Raji (cell line): ENCODE results near the gene ITM2A.

Experiments
- POLR2A ChIP-seq: IDR thresholded peaks from 2 replicates; pipeline ENCODE4 v1.6.1; 2011; ENCODE audit warnings: low read depth, low read length, control low read depth; ENCODE audit not compliant: insufficient read depth

ITM2A gene

DNA sequence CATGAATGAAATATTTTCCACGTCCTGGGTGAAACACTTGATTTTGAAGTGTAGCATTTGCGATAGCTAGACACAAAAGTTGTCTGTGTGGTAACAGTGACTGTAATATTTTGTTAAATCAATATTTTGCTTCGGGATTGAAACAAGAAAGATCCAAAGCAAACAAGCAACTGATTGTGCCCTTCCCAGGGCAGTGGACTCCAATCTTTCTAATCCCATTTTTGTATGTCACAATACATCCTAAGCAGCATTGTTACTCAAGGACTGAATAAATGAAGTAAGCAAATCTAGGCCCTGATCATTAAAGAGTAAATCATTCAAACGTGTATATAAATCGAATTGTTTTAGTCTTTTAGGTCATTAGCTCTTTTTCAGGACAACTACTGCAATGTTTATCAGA lies 2.8 kb downstream of the ITM2A start:
- no peak for TF ChIP-seq POLR2A

DNA sequence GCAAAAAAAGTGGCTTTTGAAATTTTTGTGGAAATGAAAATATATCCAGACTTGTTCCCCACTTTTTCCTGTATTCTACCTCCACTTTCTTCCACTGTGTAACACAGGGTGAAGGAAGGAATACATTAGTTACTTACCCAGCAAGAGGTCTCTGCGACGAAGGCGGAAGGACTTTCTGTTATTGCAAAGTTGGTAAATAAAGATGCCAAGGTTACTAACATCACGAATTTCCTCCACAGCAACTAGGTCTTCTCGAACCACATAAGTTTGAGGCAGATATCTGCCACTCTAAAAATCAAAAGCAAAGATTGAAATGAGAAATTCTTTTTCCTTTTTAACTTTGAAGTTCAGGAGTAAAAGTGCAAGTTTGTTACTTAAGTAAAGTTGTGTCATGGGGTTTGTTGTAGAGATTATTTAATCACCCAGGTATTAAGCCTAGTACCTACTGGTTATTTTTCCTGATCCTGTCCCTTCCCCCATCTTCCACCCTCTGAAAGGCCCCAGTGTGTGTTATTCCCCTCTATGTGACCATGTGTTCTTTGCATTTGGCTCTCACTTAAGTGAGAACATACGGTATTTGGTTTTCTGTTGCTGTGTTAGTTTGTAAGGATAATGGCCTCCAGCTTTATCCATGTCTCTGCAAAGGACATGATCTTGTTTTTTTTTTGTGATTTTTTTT lies 5.8 kb downstream of the ITM2A start:
- TF ChIP-seq POLR2A = no peak

DNA sequence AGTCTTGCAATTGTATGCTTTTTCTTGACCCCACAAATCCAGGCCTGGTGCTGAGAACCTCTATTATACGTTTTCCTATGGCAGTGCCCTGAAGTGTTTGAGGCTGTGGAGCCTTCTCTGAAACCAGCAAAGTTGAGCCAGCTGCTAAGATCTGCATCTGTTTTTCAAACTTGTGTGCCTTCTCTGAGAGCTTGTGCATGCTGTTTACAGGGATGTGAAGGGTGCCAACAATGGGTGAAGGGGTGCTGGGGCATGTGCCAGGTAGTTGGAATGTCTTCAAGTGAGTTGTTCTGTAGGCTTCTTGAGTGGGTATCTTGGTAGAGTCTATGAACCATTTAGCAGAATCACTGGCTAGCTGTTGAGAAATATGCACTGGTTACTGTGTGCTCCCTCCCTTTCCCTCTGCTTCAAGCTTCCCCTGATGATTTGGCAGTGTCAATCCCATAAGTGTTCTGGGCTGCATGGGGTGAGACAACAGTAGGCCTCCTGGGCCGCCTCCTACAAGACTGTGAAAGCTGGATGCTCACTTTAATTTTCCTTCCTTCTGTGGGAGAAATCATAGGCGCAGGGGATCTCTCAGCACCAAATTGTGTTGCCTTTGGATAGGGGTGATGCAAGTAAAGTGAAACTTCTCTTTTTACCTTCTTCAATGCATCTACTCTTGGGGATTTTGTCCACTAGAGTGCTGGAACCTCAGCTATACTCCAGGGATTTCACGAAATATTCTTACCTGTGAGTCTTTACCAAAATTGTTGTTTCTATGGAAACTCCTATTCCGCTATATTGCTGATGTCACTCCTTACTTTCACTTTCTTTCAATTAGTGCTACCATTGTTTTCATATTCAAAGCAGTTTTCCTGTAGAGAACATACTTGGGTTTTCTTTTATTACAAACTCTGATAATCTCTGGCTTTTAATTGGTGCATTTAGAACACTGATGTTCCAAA lies 30.0 kb downstream of the ITM2A start:
- TF ChIP-seq POLR2A = no peak

- TF ChIP-seq POLR2A = no peak
These were observed 37.1 kb downstream of the ITM2A start for GRCh38 chrX:79330022-79330421.

- TF ChIP-seq POLR2A = no peak
These were observed 41.7 kb downstream of the ITM2A start for GRCh38 chrX:79325263-79325958.
